ENCODE data around the gene PTPN6. TPM values are rescaled to one million over a fixed set of nuclear protein-coding genes. Genes with fewer than 3 reads are reported as not detected.

Gene PTPN6
- total and polyA plus RNA-seq, 2 of the 8 experiments (the other 6 are each of a cell fraction or from before 2014, with no cell fraction given) = 16.3 to 28.4 TPM

GRCh38 chr12:6946920-6947374 is 4.2 kb upstream of the PTPN6 start:
- TF ChIP-seq EZH2 (IDR thresholded peaks at IDR 0.05; ENCODE audit: low read depth, low read length, severe bottlenecking) (no peak), ASH2L (IDR thresholded peaks at IDR 0.05; ENCODE audit: low read length) (peak; percentile 8)
- H2BK120ac ChIP-seq (replicated peaks; ENCODE audit: low read depth, low read length) = no peak overlapping the region
- no peak overlapping the region for H4K91ac ChIP-seq (replicated peaks; ENCODE audit: insufficient read length, low read length)
- no peak overlapping the region for H4K8ac ChIP-seq (ENCODE audit: extremely low read depth, insufficient read depth, low read length)
- no peak overlapping the region for H3K56ac ChIP-seq (replicated peaks; ENCODE audit: insufficient read length, low read depth, low read length)
- ChIA-PET POLR2A (ENCODE audit: partially characterized antibody) (interaction anchor here (1.5 to 44.0 kb wide), 7 partner anchors 22 to 166 kb away, joined by 4 to 1596 read pairs (median 27); partner anchors contain the start of genes ATN1, C1RL, CDCA3 and EMG1), CTCF (ENCODE audit: partially characterized antibody) (interaction anchor here (1.0 to 20.2 kb wide), 12 partner anchors 11 to 198 kb away, joined by 3 to 277 read pairs (median 7); partner anchors contain the start of genes ATN1, C1RL, SPSB2 and TPI1)
- H3K18ac ChIP-seq (ENCODE audit: extremely low read depth, low read length) = peak overlapping the region; percentile 62
- no peak overlapping the region for H3K23ac ChIP-seq (ENCODE audit: insufficient read length)
- peaks cover 6 to 27% (median 14%) of the 10 kb centered on the region in 4 experiments for H3K4me1 ChIP-seq (replicated peaks in 1 of 4; ENCODE audit: control insufficient read depth in 3 of 4, insufficient read depth in 4 of 4, low read length in 3 of 4)
- H3K14ac ChIP-seq (ENCODE audit: insufficient read length) = no peak overlapping the region
- no peaks in the 10 kb centered on the region for H3K36me3 ChIP-seq (ENCODE audit: control insufficient read depth in 2 of 4, insufficient read depth in 4 of 4, low read length in 3 of 4)
- H3K79me2 ChIP-seq (ENCODE audit: control insufficient read depth in 1 of 2, insufficient read depth in 2 of 2, low read length in 2 of 2) = no peaks in the 10 kb centered on the region; a peak in 1 of 4 replicates
- DNase-seq (ENCODE audit: low read depth in 1 of 2, low spot score in 2 of 2) (no peak), FAIRE-seq (no peak)
- peak overlapping the region; percentile 56 to 84 for H3K4me2 ChIP-seq (ENCODE audit: insufficient read depth in 1 of 2, low read depth in 2 of 2, low read length in 2 of 2)
- H3K23me2 ChIP-seq (ENCODE audit: low read depth, low read length) = peaks cover 11% of the 10 kb centered on the region
- no peak overlapping the region; the same call in 1 of the 2 replicates for H2BK15ac ChIP-seq (ENCODE audit: low read length)
- H4K5ac ChIP-seq (ENCODE audit: insufficient read length, low read depth, low read length) = no peak overlapping the region
- 0 out of 2 replicates have a peak overlapping the region, but pooled peaks have one; percentile 22 for H2BK5ac ChIP-seq (ENCODE audit: low read depth, low read length)
- H3K27ac ChIP-seq (ENCODE audit: low read depth, low read length) = peak overlapping the region; percentile 39; the same call in 1 of the 2 replicates
- no peak overlapping the region for H2AK5ac ChIP-seq (ENCODE audit: low read depth, low read length)
- H3K4me3 ChIP-seq (ENCODE audit: extremely low read depth in 1 of 4, insufficient read depth in 2 of 4, low read depth in 3 of 4, low read length in 4 of 4) = peak overlapping the region; percentile 47 to 68 (median 50)
- H3K9me3 ChIP-seq (ENCODE audit: insufficient read depth in 2 of 2, low read depth in 1 of 2, low read length in 1 of 2) = no peaks in the 10 kb centered on the region
- peaks cover 5% of the 10 kb centered on the region for H3K79me1 ChIP-seq (ENCODE audit: low read depth, low read length)
- H3K27me3 ChIP-seq (replicated peaks in 1 of 4; ENCODE audit: control insufficient read depth in 3 of 4, extremely low read depth in 1 of 4, insufficient read depth in 3 of 4, low read length in 3 of 4) = no peaks in the 10 kb centered on the region
- H2BK12ac ChIP-seq (ENCODE audit: low read depth, low read length) = no peak overlapping the region; the same call in 1 of the 2 replicates
- 63% methylated on average over 8 of the region's 8 CpGs; no CpG with 5 or more reads in 1 of the 2 experiments for WGBS, 2 experiments (ENCODE audit: extremely low coverage in 1 of 2, insufficient coverage in 1 of 2, insufficient read length in 1 of 2, insufficient replicate concordance in 2 of 2, low coverage in 1 of 2, low lambda C conversion rate in 2 of 2, missing lambda C conversion rate in 1 of 2)
- H2AFZ ChIP-seq (ENCODE audit: low read length) = no peak overlapping the region
- H3K4ac ChIP-seq (replicated peaks; ENCODE audit: insufficient read length, low read depth, low read length) = peak overlapping the region; percentile 4
- peak overlapping the region in 3 of 4 experiments; percentile 2 to 43 (median 8); a peak in 2 of 7 replicates for H3K9ac ChIP-seq (replicated peaks in 1 of 4; ENCODE audit: extremely low read depth in 1 of 4, low read depth in 3 of 4, low read length in 3 of 4)
- no peak overlapping the region; the same call in 1 of the 2 replicates for H2BK20ac ChIP-seq (ENCODE audit: low read length)
- H4K20me1 ChIP-seq (replicated peaks in 1 of 2; ENCODE audit: control insufficient read depth in 1 of 2, insufficient read depth in 2 of 2, low read length in 2 of 2) = no peaks in the 10 kb centered on the region
